Dedifferentiated amniotic fluid mesenchymal stem cell (primary cell): ENCODE data around the gene PITPNM3.

ENCODE experiments used
- DNase-seq: peaks from one replicate; pipeline ENCODE4 v3.0.0-alpha.2; 2016; ENCODE audit errors: extremely low spot score

Gene PITPNM3

DNA sequence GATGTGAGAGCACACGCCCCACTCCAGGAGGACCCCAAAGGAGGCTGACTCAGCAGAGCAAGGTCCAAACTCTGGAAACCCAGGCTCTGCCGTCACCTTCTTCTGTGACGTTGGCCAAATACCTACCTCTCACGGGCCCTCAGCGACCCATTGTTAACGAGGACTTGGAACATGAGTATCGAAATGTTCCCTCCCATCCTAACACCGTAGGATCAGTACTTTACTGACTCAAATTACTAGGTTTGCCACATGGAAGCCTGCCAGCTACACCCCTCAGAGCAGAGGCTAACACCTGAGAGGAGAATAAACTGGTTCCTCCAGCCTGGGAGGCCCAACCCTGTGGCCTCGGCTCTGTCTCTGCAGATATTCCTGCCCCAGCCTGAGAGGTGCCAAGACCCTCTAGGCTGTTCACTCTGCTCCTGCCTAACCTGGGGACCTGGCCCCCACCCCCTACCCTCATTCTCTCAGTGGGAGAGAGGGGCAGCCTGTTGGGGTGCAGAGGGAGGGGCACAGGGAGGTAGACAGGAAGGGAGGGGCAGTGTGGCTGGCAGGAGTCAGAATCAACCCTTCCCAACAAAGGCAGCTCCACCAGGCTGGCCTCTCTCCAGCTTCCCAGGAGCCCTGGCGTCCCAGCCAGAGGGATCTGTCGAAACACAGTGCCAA, 4.4 kb downstream of the PITPNM3 start:
- DNase-seq = no peak

DNA sequence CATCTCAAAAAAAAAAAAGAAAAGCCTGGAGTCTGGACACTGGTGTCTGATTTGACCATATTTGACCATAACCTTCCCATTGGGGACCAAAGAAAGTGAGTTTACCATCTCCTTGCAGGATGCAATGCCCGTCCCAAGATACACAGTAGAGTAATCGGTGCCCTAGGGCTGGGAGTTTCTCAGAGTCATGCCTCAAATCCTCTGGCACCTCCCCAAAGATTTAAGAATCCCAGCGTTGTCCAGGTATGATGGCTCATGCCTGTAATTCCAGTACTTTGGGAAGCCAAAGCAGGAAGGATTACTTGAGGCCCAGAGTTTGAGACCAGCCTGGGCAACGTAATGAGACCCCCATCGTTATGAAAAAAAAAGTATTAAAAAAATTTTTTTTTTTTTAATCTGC, 5.0 kb downstream of the PITPNM3 start:
- DNase-seq = no peak

DNA sequence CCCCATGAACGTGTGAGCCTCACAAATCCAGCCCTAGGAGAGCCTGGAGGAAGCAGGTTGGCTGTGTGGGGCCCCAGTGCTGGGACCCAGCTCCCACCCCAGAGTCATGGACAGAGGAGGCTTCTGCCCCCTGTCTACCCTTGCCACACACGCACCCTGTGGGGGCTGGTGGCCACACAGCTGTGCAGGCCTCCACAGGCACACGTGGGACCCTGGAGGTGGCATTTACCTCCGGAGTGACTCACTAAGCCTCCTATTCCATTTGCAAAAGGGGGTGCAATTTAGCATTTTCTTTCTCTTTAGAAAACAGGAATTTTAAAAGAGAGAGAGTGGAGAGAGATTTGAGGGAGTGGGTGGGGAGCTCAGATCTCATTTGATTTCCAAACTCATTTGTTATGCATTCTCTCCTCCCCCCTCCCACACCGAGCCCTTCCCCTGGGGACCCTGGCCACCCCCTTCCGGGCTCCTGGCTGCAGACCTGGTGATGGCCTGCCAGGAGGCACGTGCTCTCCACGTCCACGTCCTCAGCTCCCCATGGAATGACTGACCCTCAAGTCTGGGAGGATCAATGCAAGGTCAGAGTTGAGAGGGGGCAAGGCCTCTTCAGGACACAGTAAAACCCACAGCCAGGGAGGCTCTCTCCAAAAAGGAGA, 6.8 kb downstream of the PITPNM3 start:
- no peak for DNase-seq

DNA sequence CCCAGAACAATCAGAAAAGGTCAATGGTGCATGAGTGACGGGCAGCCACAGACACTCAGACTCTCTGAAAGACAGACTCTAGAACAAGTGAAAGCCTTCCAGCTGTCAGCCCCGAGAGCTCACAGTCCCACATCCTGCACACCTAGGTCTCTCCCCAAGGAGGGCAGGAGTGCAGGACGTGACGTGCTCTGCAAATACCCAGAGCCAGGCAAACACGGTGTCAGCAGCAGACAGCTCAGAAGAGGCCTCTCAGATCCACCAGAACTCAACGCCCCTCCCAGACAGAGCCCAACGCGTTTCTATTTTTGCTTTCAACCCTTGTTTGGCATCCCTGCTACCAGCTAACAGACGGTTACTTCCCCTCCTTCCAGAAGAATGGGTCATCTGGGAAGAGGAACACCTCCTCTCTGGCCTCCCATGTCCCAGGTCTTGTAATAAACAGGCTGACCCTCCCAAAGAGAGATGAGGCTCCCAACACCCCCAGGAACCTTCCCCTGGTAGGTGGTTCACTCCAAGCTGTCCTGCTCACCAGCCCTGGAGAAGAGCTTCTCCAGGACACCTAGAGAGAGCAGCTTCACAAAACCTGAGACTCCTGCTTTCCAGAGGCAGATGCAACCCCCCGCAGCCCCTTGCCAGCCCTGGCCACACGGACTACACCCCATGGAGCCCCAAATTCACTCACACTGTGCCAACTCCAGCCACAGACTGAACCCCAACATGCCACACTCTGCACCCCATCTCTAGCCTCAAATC, 7.6 kb downstream of the PITPNM3 start:
- DNase-seq = no peak

DNA sequence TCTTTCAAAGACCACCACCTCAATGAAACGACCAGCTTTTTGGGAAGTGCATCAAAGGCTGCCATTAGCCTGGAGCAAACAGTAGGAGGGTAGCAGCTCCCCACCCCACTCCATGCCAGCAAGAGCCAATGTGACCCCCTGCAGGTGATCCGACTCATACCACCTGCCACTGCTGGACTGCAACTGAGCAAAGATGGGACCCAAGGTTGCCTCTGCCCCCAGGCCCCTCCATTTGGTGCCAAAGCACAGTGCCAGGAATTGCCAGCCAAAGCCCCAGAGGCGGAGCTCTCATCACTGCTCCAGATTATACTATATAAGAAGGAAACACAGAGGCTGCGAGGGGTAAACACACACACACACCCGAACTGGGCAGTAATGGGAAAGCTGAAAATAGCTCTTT, 8.3 kb downstream of the PITPNM3 start:
- DNase-seq = no peak

DNA sequence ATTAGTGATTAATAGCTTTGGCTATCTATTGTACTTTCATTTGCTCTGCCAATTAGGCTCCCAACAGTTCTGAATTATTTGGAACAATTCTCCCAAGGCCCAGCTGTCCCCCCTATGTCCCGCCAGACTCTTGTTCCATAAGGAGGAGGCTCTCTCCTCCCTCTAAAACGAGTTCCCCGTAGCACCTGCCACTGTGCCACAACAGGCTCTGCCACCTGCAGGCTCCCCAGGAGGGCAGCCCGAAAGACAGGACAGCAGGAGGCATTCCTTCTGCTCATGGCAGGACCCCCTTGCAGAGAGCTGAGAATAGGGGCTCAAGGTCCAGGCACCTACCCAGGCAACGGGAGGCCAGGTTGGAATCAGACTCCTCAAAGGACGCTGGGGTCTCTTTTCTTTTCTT, 9.0 kb downstream of the PITPNM3 start:
- no peak for DNase-seq

DNA sequence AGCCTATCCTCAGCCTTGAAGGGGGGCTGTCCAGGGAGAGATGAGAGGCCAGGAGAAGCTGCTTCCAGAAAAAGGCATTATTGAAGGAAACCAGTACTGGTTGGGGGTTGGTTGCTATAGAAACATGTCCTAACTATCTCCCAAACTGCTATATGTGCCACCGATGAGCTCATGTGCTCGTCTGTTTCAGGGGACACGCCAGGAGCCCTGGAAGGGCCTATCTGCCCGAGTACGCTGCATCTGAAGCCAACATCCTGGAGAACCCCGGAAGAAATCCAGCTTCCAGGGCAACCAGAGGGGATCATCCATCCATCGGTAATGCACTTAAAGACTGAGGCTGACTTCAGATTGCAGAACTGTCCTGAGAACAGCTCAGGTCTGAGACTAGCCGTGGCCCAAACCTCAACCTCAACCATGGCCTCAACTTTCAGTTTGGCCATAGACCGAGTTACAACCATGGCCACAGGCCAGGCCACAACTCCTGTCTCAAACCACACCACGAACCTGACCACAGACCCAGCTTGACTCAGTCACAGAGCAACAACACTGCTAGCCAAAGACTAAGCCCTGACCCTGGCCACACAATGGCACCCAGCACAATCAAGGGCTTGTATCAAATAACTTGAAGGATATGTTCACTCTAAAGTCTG, 10.2 kb downstream of the PITPNM3 start:
- no peak for DNase-seq

DNA sequence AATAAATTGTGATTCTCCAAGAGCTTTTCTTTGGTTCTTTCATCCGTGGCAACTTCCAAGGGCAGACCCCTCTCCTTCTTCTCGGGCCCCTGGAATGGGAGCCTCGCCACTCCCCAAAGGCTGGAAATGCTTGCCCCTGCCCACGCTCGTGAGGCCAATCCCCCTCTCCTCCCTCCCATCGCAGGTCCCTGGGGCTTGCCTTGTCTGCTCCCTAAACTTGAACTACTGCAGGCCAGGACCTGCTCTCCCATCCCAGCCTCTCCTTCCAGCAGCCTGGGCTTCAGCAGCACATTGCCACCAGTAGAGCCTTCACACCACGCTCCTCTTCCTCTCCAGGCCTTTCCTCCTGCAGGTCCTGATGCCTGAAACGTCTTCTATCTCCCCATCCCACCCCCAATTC, 11.1 kb downstream of the PITPNM3 start:
- DNase-seq = no peak

DNA sequence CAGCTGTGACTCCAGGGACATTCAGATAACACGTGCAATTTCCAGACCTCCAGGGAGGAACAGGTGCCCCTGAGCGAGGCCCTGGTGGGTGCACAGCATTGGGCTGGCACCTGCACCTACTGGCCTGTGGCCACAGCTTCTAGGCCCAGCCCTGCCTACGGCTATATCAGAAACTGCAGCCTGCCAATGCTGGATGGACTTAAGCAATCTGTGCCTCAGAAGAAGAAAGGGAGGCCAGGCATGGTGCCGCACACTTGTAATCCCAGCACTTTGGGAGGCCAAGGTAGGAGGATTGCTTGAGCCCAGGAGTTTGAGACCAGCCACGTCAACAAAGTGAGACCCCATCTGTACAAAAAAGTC, 12.4 kb downstream of the PITPNM3 start:
- DNase-seq = no peak

DNA sequence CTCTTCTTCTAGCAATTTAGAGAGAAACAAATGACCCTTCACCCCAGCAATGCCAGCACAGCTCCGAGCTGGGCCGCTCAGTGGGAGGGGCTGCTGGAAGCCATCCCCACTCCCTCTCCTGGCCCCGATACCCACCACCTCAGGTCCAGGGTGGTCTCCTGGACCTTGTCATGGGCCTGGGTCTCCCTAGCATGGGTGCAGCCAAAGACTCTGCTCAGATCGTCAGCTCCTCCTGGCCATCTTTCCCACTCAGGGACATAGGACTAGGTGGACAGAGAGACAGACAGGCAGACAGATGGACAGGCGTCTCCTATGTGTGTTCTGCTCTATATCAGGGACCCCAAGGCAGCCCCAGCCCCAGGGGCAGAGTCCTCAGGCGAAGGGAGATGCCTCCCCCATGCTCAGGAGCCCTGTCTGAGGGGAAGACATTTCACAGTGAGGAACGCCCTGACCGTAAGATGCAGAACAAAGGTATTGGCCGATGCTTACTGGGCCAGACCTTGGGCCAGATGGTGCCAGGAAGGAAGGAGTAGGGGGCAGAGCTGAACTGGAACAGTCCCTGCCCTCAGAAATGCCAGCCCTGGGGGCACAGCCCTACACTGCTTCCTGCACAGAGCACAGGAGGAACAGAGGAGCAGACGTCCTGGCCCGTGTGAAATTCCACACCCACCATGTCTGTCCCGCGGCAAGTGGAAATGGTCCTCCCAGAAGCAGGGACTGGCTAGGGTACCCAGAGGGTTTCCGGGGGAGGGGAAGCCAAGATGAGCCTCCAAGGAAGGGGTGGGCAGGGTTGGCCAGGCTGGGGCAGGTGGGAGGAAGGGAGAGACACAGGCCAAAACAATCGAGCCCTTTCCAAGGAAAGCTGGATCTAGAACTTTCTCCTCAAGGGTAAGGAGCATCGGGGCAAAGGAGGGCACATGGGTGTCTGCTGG, 13.0 kb downstream of the PITPNM3 start:
- no peak for DNase-seq

DNA sequence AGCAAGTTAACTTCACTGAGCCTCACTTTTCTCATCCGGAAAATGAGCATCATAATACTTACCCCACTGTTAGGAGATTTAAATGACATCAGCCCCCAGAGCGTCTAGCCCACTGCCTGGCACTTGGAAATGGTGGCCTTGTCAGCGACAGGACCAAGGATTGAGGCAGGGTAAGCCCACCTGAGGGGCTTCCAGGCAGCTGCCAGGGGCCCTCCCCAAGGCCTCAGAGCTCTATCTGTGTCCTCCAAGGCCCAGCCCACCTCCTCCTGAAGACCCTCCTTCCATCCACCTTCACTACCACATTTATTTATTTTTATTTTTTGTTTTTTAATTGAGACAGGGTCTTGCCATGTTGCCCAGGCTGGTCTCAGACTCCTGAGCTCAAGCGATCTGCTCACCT, 13.8 kb downstream of the PITPNM3 start:
- DNase-seq = no peak

DNA sequence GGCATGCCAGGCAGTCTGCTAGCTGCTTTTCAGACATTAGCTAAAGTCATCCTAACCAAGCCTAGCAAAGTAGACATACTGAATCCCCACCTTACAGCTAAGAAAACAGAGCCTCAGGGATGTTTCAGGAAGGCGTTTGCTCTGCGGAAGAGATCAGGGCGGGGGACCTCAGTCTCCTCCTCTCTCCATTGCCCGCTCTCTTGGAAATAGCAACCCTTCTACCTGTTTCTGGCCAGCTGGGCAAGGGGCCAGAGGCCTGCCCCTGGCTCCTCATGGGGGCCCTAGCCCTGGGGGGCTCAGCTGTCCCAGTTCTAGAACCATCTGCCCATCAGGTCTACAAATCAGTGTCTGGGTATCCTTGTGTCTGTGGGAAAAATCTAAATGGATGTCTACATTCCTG, 14.5 kb downstream of the PITPNM3 start:
- DNase-seq = no peak

DNA sequence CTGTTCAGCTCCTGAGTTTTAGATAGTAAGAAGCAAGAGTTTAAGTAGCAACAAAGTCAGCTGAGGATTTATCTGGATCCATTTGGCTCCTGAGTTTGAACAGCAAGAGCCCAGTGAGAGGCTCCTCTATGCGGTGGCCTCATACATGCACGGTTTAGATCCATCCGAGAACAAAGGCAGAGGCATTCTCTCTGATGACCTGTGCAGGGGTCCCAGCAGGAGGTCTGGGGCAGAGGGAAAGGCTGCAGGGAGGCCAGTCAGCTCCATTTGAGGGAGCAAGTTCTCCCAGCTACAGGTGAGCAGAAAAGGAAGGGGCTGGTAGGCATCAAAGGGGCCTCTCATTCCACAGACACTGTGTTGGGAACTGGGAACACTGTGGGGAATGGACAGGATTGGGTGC, 16.5 kb downstream of the PITPNM3 start:
- DNase-seq = no peak

DNA sequence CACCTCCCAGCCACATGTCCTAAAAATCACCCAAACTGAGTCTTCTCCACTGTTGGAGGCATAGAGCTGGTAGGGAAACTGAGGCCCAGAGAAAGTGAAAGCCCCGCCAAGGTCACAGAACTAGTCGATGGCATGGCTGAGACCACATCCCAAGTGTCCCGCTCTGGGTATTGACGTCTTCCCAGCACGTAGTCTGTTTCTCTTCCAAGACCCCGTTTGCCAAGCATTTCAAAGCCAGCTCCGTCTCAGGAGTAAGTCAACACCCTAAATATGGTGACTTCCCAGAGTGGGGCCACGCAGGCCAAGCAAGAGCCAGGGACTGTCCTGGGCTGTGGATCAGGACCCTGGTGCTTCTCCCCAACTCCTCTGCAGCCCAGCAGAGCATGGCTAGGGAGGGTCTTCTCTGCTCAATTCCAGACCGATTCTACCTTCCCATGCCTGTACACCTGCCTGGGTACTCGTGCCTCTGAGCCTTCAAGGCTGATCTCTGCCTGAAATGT, 19.7 kb downstream of the PITPNM3 start:
- DNase-seq = no peak

DNA sequence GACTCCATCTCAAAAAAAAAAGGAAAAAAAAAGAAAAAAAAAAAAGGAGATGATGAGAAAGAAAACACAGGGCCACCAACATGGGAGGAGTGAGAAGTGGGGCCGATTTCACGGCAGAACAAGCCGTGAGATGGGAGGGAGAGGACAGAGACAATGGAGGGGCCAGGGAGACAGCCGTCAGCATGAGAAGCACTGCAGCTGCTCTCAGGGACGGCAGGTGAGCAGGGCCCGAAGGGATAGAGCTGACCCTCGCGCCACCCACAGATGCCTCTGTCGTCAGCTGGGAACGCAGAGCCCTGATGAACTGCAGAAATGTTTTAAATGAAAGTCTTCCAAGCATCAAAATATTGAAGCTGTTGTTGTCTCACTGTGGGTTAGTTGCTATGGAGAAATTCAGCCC, 20.3 kb downstream of the PITPNM3 start:
- no peak for DNase-seq

DNA sequence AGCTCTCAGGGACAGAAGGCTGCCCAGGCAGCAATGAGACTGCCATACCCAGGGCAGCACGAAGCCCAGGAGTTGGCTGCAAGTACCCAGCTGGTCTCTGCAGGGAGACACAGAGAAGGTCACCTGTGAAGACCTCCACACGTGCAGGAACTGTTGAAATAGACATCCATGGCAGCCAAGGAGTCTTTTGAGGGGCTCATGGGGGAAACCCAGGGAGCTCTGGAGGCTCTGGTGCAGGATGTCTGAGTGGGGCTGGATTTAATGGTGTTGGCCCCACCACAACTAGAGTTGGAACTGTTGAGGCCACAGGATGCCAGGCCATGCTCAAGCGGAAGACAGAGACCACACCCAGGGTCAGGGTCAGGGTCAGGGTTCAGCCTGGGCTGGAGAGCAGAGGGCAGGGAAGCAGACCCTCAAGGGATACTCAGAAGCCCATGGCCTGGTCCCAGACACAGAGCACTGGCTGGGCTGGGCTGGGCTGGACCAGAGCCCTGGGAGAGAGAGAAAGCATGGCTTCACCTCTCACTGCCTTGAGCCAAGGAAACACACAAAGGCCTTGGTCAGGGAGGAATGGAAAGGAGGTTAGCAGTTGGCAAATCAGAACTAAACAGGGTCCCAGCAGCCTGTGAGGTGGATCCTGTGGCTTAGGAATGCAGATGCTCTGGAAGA, 21.4 kb downstream of the PITPNM3 start:
- DNase-seq = no peak

DNA sequence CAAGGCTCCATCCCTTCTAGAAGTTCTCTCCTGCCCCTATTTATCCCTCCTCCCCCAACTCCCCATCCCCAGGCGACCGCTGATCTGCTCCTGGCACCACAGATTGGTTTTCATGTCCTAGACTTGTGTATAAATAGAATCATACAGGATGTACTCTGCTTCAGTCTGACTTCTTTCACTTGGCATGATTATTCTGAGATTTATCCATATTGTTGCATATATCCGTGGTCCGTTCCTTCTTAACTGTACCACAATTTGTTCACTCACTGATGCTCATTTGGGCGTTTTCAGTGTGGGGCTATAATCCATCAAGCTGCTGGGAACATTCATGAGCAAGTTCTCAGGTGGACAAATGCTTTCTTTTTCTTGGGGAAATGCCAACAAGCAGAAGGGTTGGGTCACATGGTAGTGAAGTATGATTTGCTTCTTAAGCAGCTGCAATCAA, 23.9 kb downstream of the PITPNM3 start:
- no peak for DNase-seq

DNA sequence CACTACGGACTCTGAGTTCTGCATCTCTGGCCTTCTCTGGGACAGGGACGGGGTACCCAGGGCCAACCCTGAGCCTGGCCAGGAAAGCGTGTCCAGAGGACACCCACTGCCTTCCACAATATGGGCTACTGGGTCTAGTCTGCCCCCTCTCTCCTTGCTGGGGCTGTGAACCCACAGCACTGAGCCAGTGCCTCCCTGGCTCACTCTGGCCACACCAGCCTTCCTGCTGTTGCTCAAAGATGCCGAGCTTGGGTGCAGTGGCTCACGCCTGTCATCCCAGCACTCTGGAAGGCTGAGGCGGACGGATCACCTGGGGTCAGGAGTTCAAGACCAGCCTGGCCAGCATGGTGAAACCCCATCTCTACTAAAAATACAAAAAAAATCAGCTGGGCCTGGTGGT, 24.8 kb downstream of the PITPNM3 start:
- DNase-seq = no peak

DNA sequence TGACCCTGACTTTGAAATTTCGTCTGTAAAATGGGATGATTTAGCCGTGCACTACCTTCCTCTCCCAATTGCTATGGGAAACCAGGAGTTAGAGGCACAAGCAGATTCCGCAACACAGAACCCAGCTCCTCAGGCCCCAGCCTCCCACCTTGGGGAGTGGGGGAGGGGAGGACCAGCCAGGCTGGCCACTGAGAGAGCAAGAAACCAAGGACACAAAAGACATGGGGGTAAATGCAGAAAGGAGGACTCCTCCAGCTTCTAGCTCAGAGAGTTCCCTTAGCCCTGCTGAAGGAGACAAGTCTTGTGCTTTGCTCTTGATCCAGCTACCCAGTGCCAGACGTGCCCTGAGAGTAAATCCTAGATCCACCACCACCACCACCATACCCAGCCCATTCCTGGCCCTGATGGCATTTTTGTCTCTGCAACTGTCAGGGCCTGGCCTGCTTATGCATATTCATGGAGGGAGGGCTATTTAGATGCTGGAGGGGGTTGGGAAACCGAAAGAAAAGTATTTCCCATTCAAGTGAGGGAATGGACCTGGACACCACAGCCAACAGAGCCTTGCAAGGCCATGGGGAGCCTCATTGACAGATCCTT, 25.9 kb downstream of the PITPNM3 start:
- DNase-seq = no peak

DNA sequence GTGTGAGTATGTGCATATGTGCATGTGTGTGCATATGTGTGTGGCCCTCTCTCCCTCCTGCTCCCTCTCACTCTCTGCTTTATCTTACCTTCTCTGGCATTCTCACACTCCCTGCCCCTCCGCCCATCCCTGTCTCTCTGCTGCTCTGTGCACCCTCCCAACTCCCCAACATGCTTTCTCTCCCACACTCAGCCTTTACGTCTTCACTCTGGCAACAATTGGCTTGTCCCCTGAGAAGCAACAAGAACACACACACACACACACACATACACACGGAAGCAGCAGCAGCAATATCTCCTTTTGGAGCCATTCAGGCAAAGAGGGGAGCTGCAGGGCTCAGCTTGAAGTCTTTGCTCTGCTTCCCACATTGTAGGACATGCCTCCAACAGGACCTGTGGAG, 27.8 kb downstream of the PITPNM3 start:
- no peak for DNase-seq
